GM12878 (cell line): ENCODE data around the gene C10orf143. TPM values are rescaled to one million over a fixed set of nuclear protein-coding genes. Genes with fewer than 3 reads are reported as not detected.

Source experiments
- ATAC-seq: fragments of 200-7000 bp; cut with Tn5 transposase; 3 replicates; pipeline ENCODE4 v1.9.1; 2020; ENCODE audit warnings: mild to moderate bottlenecking, moderate library complexity
- BruUV-seq: library from RNA; stranded (reverse); fragments of 400-500 nt; replicated peaks from 2 replicates; lab custom pipeline; 2021; lab: Mats Ljungman, UMichigan
- CTCF ChIA-PET: fragments of 300-600 bp; sonication (Branson Sonifier 250); formaldehyde crosslinking; extraction: SDS; loops from one replicate; lab custom pipeline; 2021; ENCODE audit warnings: inconsistent platforms; lab: Yijun Ruan, JAX
- POLR2A ChIA-PET: fragments of 350-600 bp; formaldehyde crosslinking; extraction: SDS; loops from one replicate; lab custom pipeline; 2021; ENCODE audit warnings: inconsistent platforms; lab: Charles Lee
- RAD21 ChIA-PET: fragments of 300-600 bp; sonication (Branson Sonifier 250); formaldehyde crosslinking; loops from one replicate; lab custom pipeline; 2023; ENCODE audit warnings: antibody characterized with exemption; ENCODE audit not compliant: unreplicated experiment; lab: Charles Lee
- SMC1A ChIA-PET: fragments of 300-600 bp; sonication (Branson Sonifier 250); formaldehyde crosslinking; loops from one replicate; lab custom pipeline; 2023; ENCODE audit not compliant: unreplicated experiment, uncharacterized antibody; lab: Charles Lee
- DNase-seq: peaks from one replicate; pipeline ENCODE4 v3.0.0-alpha.2; 2011; ENCODE audit warnings: low read depth, low spot score
- FAIRE-seq: peaks from 3 replicates; lab custom pipeline; 2011; peaks lifted over from hg19 to GRCh38; lab: Jason Lieb, UNC
- H2AFZ ChIP-seq: 2 replicates; pipeline ENCODE4 v1.6.0; 2011; ENCODE audit warnings: low read depth, low read length, control low read depth; ENCODE audit not compliant: control insufficient read depth
- H3K27ac ChIP-seq: 2 replicates; pipeline ENCODE4 v1.5.1; 2011; ENCODE audit warnings: control low read depth; ENCODE audit not compliant: control insufficient read depth, insufficient read depth
- H3K27me3 ChIP-seq, 2 experiments: replicated peaks in 1 of 2; 2 replicates each; pipeline versions ENCODE4 v1.6.0 to v1.6.1; 2011; ENCODE audit warnings: low read length in 1 of 2; ENCODE audit not compliant: control insufficient read depth in 2 of 2, insufficient read depth in 2 of 2
- H3K36me3 ChIP-seq, 2 experiments: 2 replicates each; pipeline ENCODE4 v1.5.1; 2011; ENCODE audit warnings: low read length in 1 of 2; ENCODE audit not compliant: control insufficient read depth in 2 of 2, insufficient read depth in 2 of 2
- H3K4me1 ChIP-seq: 2 replicates; pipeline ENCODE4 v1.6.1; 2011; ENCODE audit warnings: mild to moderate bottlenecking, low read length, moderate library complexity, mixed read lengths; ENCODE audit not compliant: control insufficient read depth, insufficient read depth
- H3K4me2 ChIP-seq: 2 replicates; pipeline ENCODE4 v1.6.0; 2011; ENCODE audit warnings: control low read depth; ENCODE audit not compliant: control insufficient read depth, insufficient read depth
- H3K4me3 ChIP-seq: fragments of 200-600 bp; sonication (generic); 2 replicates; pipeline ENCODE4 v1.5.1; 2016
- H3K79me2 ChIP-seq: 2 replicates; pipeline ENCODE4 v1.6.0; 2011; ENCODE audit warnings: low read length; ENCODE audit not compliant: control insufficient read depth, insufficient read depth
- H3K9ac ChIP-seq: 2 replicates; pipeline ENCODE4 v1.8.0; 2011; ENCODE audit warnings: low read length, control low read depth, mixed read lengths; ENCODE audit not compliant: control insufficient read depth, insufficient read depth
- H3K9me3 ChIP-seq: replicated peaks from 3 replicates; pipeline ENCODE4 v1.5.1; 2011; ENCODE audit warnings: mild to moderate bottlenecking, low read length; ENCODE audit not compliant: control insufficient read depth, insufficient read depth
- H4K20me1 ChIP-seq: 2 replicates; pipeline ENCODE4 v1.6.0; 2011; ENCODE audit not compliant: control insufficient read depth, insufficient read depth
- ZNF592 ChIP-seq: fragments of 450-650 bp; IDR thresholded peaks from 2 replicates; pipeline ENCODE4 v1.6.1; 2017; ENCODE audit warnings: mild to moderate bottlenecking, moderate library complexity
- WGBS: methylation state at CpG from one replicate; pipeline ENCODE4 v1.1.6; 2016; ENCODE audit warnings: low lambda C conversion rate; ENCODE audit not compliant: insufficient replicate concordance, insufficient coverage; ENCODE audit errors: missing lambda C conversion rate; 5-methylcytosine and 5-hydroxymethylcytosine counted together
- in situ Hi-C: fragments of 300-500 bp; cut with MboI; formaldehyde crosslinking; loops from 9 replicates; pipeline ENCODE4 v1.14.3; 2018; ENCODE audit warnings: mixed read lengths
- intact Hi-C: fragments of 100-400 bp; cut with micrococcal nuclease; formaldehyde crosslinking; loops from one replicate; pipeline ENCODE4 v1.14.2; 2022; ENCODE audit not compliant: unreplicated experiment
- polyA plus RNA-seq, 11 experiments: library from polyadenylated mRNA; depleted of rRNA in 4 of 11; unstranded in 6 of 11; stranded (reverse) in 5 of 11; fragments of >200 nt; fragmentation: Nextera tagmentation in 4 of 11; fragmentation: Illumina TruSeq in 1 of 11; extraction: Ambion mirVana in 4 of 11; extraction: Trizol in 1 of 11; gene quantifications; 1 replicate in 1 of 11; 2 replicates in 10 of 11; pipeline versions ENCODE4 v1.2.1 to v1.2.3, GENCODE V29; 2011 to 2016; ENCODE audit warnings: inconsistent platforms in 2 of 11, missing spikeins in 2 of 11, low read depth in 1 of 11
- total RNA-seq, 4 experiments: library from RNA; depleted of rRNA in 3 of 4; stranded (reverse); fragments of >200 nt in 3 of 4; fragmentation: Illumina TruSeq in 1 of 4; extraction: Trizol in 1 of 4; gene quantifications; 2 replicates each; pipeline versions ENCODE4 v1.2.1 to v1.2.3, GENCODE V29; 2013 to 2021
- TF ChIP-seq, protein P1 (sequence below): fragments of 450-650 bp; IDR thresholded peaks from 2 replicates; pipeline ENCODE4 v1.6.1; 2016; ENCODE audit warnings: mild to moderate bottlenecking

Gene C10orf143
- total and polyA plus RNA-seq, 10 of the 15 experiments (the other 5 are each of a cell fraction or from before 2014, with no cell fraction given), result 0.64 to 7.9 (median 2.6) TPM

GRCh38 chr10:130159192-130159794 lies 48.7 kb upstream of the C10orf143 start:
- no peaks in the 10 kb centered on the region for H3K27me3 ChIP-seq
- ATAC-seq (no peak), DNase-seq (no peak), FAIRE-seq (peak; percentile 59)
- no peaks in the 10 kb centered on the region for H4K20me1 ChIP-seq
- H3K4me1 ChIP-seq, result no peaks in the 10 kb centered on the region
- ChIA-PET POLR2A (no interaction called here), CTCF (interaction anchor here (0.9 to 1.9 kb wide), 5 partner anchors 11 to 52 kb away, joined by 3 to 9 read pairs (median 4); partner anchors contain the start of gene C10orf143), RAD21 (interaction anchor here (0.8 to 1.2 kb wide), 4 partner anchors 11 to 49 kb away, joined by 3 to 5 read pairs (median 3); partner anchors contain the start of gene C10orf143), SMC1A (interaction anchor here (0.8 to 1.5 kb wide), 4 partner anchors 8 to 49 kb away, joined by 3 to 4 read pairs (median 4); no protein-coding TSS in a partner anchor)
- intact Hi-C loops, result no loop called here
- in situ Hi-C loops, result no loop called here
- peaks cover 0 to 14% of the 10 kb centered on the region in 2 experiments for H3K36me3 ChIP-seq
- no TSS peak for BruUV-seq
- no peak overlapping the region for H3K27ac ChIP-seq
- H3K9me3 ChIP-seq, result no peaks in the 10 kb centered on the region; the same call in 2 of the 3 replicates
- H3K9ac ChIP-seq, result no peak overlapping the region
- H2AFZ ChIP-seq, result no peak overlapping the region
- no peak overlapping the region for H3K4me3 ChIP-seq
- H3K4me2 ChIP-seq, result no peak overlapping the region
- H3K79me2 ChIP-seq, result peaks cover 7% of the 10 kb centered on the region
- no peak for TF ChIP-seq ZNF592
- TF ChIP-seq, protein P1, sequence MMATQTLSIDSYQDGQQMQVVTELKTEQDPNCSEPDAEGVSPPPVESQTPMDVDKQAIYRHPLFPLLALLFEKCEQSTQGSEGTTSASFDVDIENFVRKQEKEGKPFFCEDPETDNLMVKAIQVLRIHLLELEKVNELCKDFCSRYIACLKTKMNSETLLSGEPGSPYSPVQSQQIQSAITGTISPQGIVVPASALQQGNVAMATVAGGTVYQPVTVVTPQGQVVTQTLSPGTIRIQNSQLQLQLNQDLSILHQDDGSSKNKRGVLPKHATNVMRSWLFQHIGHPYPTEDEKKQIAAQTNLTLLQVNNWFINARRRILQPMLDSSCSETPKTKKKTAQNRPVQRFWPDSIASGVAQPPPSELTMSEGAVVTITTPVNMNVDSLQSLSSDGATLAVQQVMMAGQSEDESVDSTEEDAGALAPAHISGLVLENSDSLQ, result peak; percentile 57; the same call in 1 of the 2 replicates
- 44% methylated on average over 2 of the region's 2 CpGs for WGBS
